ENCODE measurements around the gene DNAH11.
A peak's percentile ranks its signal among the peaks of the same experiment; 100 is the strongest.

The DNAH11 gene

GRCh38 chr7:21945454-21946221, 402.8 kb downstream of the DNAH11 start, which contains the start of gene CDCA7L:
Gene CDCA7L, minus strand, starts transcription at chr7:21945899. Its CDS starts 95 bp downstream, at chr7:21945804.
- H3K27ac ChIP-seq (ENCODE audit: low read depth, low read length) = peak within 1 kb of the TSS; percentile 92
- no peaks in the 10 kb centered on the region for H3K9me3 ChIP-seq (ENCODE audit: insufficient read depth, low read depth, low read length)
- H3K9ac ChIP-seq (ENCODE audit: low read depth, low read length) = peak within 1 kb of the TSS; percentile 97
- H3K36me3 ChIP-seq (ENCODE audit: insufficient read depth, low read length) = no peaks in the 10 kb centered on the region
- peak within 1 kb of the TSS; percentile 83 for H3K4me3 ChIP-seq (ENCODE audit: low read length)
- H3K4me1 ChIP-seq (ENCODE audit: insufficient read depth, low read length) = peaks cover 40% of the 10 kb centered on the region
- peaks cover 5% of the 10 kb centered on the region; the same call in 1 of the 2 replicates for H3K27me3 ChIP-seq (ENCODE audit: insufficient read depth, low read length)
- WGBS = under 1% methylated on average over 83 of the region's 83 CpGs

GRCh38 chr7:21946222-21946709, 403.4 kb downstream of the DNAH11 start:
- WGBS = 21% methylated on average over 8 of the region's 8 CpGs
- Histone ChIP-seq H3K27ac (ENCODE audit: low read depth, low read length) (peak overlapping the region; percentile 92), H3K9ac (ENCODE audit: low read depth, low read length) (peak overlapping the region; percentile 97)

GRCh38 chr7:21947056-21947455, 404.2 kb downstream of the DNAH11 start:
- Histone ChIP-seq H3K4me3 (ENCODE audit: low read length) (no peak overlapping the region), H3K27ac (ENCODE audit: low read depth, low read length) (no peak overlapping the region), H3K4me1 (ENCODE audit: insufficient read depth, low read length) (peaks cover 27% of the 10 kb centered on the region), H3K27me3 (ENCODE audit: insufficient read depth, low read length) (peaks cover 5% of the 10 kb centered on the region; the same call in 1 of the 2 replicates), H3K36me3 (ENCODE audit: insufficient read depth, low read length) (no peaks in the 10 kb centered on the region), H3K9ac (ENCODE audit: low read depth, low read length) (no peak overlapping the region), H3K9me3 (ENCODE audit: insufficient read depth, low read depth, low read length) (no peaks in the 10 kb centered on the region)
- 93% methylated on average over 3 of the region's 3 CpGs for WGBS

More at GRCh38 chr7:21946222-21946709, 403.4 kb downstream of the DNAH11 start:
- peaks cover 5% of the 10 kb centered on the region; the same call in 1 of the 2 replicates for H3K27me3 ChIP-seq (ENCODE audit: insufficient read depth, low read length)
- peak overlapping the region; percentile 83 for H3K4me3 ChIP-seq (ENCODE audit: low read length)
- no peaks in the 10 kb centered on the region for H3K9me3 ChIP-seq (ENCODE audit: insufficient read depth, low read depth, low read length)
- H3K36me3 ChIP-seq (ENCODE audit: insufficient read depth, low read length) = no peaks in the 10 kb centered on the region
- peaks cover 35% of the 10 kb centered on the region for H3K4me1 ChIP-seq (ENCODE audit: insufficient read depth, low read length)

- Histone ChIP-seq H3K36me3 (ENCODE audit: insufficient read depth, low read length) (no peaks in the 10 kb centered on the region), H3K27me3 (ENCODE audit: insufficient read depth, low read length) (peaks cover 5% of the 10 kb centered on the region; the same call in 1 of the 2 replicates), H3K4me1 (ENCODE audit: insufficient read depth, low read length) (peaks cover 20% of the 10 kb centered on the region), H3K27ac (ENCODE audit: low read depth, low read length) (no peak overlapping the region), H3K4me3 (ENCODE audit: low read length) (no peak overlapping the region), H3K9ac (ENCODE audit: low read depth, low read length) (no peak overlapping the region), H3K9me3 (ENCODE audit: insufficient read depth, low read depth, low read length) (no peaks in the 10 kb centered on the region)
- 100% methylated on average over 2 of the region's 2 CpGs for WGBS
Measured at GRCh38 chr7:21947946-21948345, 405.1 kb downstream of the DNAH11 start.

- WGBS = 86% methylated on average over 2 of the region's 2 CpGs
- Histone ChIP-seq H3K36me3 (ENCODE audit: insufficient read depth, low read length) (no peaks in the 10 kb centered on the region), H3K4me1 (ENCODE audit: insufficient read depth, low read length) (peaks cover 16% of the 10 kb centered on the region), H3K27me3 (ENCODE audit: insufficient read depth, low read length) (peaks cover 5% of the 10 kb centered on the region; the same call in 1 of the 2 replicates), H3K9me3 (ENCODE audit: insufficient read depth, low read depth, low read length) (no peaks in the 10 kb centered on the region), H3K4me3 (ENCODE audit: low read length) (no peak overlapping the region), H3K27ac (ENCODE audit: low read depth, low read length) (no peak overlapping the region), H3K9ac (ENCODE audit: low read depth, low read length) (no peak overlapping the region)
Measured at GRCh38 chr7:21948364-21948763, 405.5 kb downstream of the DNAH11 start.

GRCh38 chr7:21948887-21949540, 406.2 kb downstream of the DNAH11 start:
- Histone ChIP-seq H3K4me1 (ENCODE audit: insufficient read depth, low read length) (peaks cover 10% of the 10 kb centered on the region; the same call in 1 of the 2 replicates), H3K9me3 (ENCODE audit: insufficient read depth, low read depth, low read length) (no peaks in the 10 kb centered on the region), H3K27me3 (ENCODE audit: insufficient read depth, low read length) (peaks cover 5% of the 10 kb centered on the region; the same call in 1 of the 2 replicates), H3K4me3 (ENCODE audit: low read length) (no peak overlapping the region), H3K9ac (ENCODE audit: low read depth, low read length) (no peak overlapping the region), H3K36me3 (ENCODE audit: insufficient read depth, low read length) (no peaks in the 10 kb centered on the region), H3K27ac (ENCODE audit: low read depth, low read length) (no peak overlapping the region)
- WGBS = 66% methylated on average over 8 of the region's 8 CpGs
